Activated T-cell treated with anti-CD3 and anti-CD28 coated beads, Interleukin-2, amount 50 U/mL, for 24 hours (primary cell): Measurements from ENCODE around the gene POM121C.
"Not testable (repeated sequence)": the region's sequence is repeated elsewhere in the genome, so short reads cannot be mapped to it uniquely, and the experiment has no call there.

Source experiments
- DNase-seq: peaks from one replicate; pipeline ENCODE4 v3.0.0-alpha.2; 2020
- H3K27ac Mint-ChIP-seq: 2 replicates; pipeline ENCODE4 v1.8.0; 2020; ENCODE audit warnings: mild to moderate bottlenecking, mixed read lengths
- H3K27me3 Mint-ChIP-seq: 2 replicates; pipeline ENCODE4 v1.8.0; 2020; ENCODE audit warnings: mixed read lengths
- H3K36me3 Mint-ChIP-seq: 2 replicates; pipeline ENCODE4 v1.8.0; 2020; ENCODE audit warnings: low read depth, mixed read lengths
- H3K4me1 Mint-ChIP-seq: 2 replicates; pipeline ENCODE4 v1.8.0; 2020; ENCODE audit warnings: low read depth, mixed read lengths
- H3K4me3 Mint-ChIP-seq: 2 replicates; pipeline ENCODE4 v1.8.0; 2020; ENCODE audit warnings: mild to moderate bottlenecking, moderate library complexity, mixed read lengths
- H3K9me3 Mint-ChIP-seq: 2 replicates; pipeline ENCODE4 v1.8.0; 2020; ENCODE audit warnings: mixed read lengths

The POM121C gene

DNA sequence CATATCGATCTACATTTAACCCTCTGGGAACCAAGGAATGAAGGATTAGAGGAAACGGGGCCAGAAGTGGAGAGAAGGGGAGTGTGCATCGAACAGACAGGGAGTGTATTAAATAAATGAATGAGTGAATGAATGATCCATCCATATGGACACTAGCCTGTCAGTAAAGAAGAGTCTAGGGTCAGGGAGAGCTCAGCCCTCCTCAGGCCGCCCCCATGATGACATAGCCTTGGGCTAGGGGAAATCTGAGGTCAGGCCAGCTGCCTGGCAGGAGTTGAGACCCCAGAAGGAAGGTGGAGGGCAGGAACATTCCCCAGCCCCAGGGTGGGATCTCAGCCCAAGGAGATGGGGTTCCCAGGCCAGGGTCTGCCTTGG is 112.0 kb downstream of the POM121C start:
- DNase-seq, H3K4me3 Mint-ChIP-seq, H3K27ac Mint-ChIP-seq, H3K9me3 Mint-ChIP-seq, H3K27me3 Mint-ChIP-seq, H3K4me1 Mint-ChIP-seq, H3K36me3 Mint-ChIP-seq: not testable (repeated sequence)

DNA sequence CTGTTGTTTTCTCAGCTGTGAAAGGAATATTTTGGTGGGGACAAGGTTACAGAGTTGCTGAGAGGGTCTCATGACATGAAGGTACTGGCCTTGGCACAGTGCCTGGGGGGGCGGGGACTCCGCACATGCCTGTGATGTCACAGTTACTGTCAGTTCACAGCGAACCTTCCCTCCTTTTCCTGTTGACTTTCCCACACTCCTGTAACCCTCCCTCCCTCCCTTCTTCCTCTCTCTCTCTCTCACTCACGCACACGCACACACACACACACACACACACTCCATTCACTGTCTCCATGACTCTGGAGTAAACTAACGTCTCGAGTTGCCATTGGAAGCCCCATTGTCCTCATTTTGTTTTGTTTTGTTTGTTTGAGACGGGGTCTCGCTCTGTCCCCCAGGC is 118.8 kb downstream of the POM121C start:
- not testable (repeated sequence) for H3K36me3 Mint-ChIP-seq, H3K27ac Mint-ChIP-seq, H3K27me3 Mint-ChIP-seq, H3K9me3 Mint-ChIP-seq, H3K4me1 Mint-ChIP-seq, H3K4me3 Mint-ChIP-seq, DNase-seq
